GM20000 (cell line): ENCODE data around the gene GALNT1.
"Not testable (repeated sequence)": the region's sequence is repeated elsewhere in the genome, so short reads cannot be mapped to it uniquely, and the experiment has no call there.

Source experiments
- DNase-seq: peaks from one replicate; pipeline ENCODE4 v3.0.0; 2012; ENCODE audit warnings: low spot score
- TF ChIP-seq, protein P1 (sequence below): IDR thresholded peaks from 2 replicates; pipeline ENCODE4 v1.5.1; 2012; ENCODE audit warnings: mild to moderate bottlenecking, control low read depth; ENCODE audit errors: extremely low read depth, missing control alignments

Gene GALNT1

DNA sequence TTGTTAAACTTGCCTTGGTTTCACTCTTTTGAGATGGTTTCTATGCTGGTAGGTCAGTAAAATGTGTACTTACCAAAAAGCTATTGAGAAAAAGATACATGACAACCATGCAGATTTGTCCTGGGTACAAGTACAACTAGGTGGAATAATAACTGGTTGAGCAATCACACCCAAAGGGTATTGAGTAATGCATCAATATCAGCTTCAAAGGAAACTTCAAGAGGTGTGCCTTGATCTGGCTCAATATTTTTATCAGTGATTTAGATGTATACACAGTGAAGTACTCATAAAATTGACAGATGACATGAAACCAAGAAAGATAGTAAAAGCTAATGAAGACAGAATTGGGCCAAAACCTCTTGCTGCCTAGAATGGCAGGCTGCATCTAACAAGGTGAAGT is 21.7 kb upstream of the GALNT1 start:
- TF ChIP-seq, protein P1, sequence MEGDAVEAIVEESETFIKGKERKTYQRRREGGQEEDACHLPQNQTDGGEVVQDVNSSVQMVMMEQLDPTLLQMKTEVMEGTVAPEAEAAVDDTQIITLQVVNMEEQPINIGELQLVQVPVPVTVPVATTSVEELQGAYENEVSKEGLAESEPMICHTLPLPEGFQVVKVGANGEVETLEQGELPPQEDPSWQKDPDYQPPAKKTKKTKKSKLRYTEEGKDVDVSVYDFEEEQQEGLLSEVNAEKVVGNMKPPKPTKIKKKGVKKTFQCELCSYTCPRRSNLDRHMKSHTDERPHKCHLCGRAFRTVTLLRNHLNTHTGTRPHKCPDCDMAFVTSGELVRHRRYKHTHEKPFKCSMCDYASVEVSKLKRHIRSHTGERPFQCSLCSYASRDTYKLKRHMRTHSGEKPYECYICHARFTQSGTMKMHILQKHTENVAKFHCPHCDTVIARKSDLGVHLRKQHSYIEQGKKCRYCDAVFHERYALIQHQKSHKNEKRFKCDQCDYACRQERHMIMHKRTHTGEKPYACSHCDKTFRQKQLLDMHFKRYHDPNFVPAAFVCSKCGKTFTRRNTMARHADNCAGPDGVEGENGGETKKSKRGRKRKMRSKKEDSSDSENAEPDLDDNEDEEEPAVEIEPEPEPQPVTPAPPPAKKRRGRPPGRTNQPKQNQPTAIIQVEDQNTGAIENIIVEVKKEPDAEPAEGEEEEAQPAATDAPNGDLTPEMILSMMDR: no peak
- no peak for DNase-seq

DNA sequence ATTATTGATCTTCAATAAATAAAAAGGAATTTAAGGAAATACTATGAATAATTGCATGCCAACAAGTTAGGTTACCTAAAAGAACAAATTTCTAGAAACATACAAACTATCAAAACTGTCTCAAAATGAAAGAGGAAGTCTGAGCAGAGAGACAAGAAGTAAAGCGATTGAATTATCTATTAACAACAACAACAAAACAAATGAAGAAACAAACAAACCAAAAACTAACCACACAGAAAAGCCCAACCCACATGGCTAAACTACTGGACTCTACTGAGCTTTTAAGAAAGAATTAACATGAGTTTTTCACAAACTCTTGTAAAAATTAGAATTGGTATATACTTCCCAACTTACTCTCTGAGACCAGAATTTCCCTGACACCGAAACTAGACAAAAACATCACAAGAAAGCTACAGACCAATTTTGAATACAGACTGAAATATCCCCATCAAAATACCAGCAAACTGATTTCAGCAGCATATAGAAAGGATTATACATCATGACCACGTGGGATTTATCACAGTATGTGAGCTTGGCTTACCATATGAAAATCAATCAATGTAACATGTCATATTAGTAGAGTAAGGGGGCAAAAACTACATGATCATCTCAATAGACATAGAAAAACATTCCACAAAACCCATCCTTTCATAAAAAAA is 16.6 kb upstream of the GALNT1 start:
- DNase-seq: no peak

DNA sequence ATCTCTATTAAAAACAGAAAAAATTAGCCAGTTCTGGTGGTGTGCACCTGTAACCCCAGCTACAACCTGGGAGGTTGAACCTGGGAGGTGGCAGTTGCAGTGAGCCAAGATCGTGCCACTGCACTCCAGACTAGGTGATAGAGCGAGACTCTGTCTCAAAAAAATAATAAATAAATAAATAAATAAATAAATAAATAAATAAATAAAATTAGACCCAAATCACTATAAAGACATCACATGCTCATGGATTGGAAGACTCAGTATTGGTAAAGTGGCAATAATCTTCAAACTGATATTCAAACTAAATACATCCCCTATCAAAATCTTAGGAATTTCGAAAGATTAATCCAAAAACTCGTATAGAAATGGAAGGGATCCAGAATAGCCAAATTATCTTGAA is 15.5 kb upstream of the GALNT1 start:
- TF ChIP-seq, protein P1: no peak
- no peak for DNase-seq

More for the DNA sequence above, 16.6 kb upstream of the GALNT1 start:
- TF ChIP-seq, protein P1: no peak

DNA sequence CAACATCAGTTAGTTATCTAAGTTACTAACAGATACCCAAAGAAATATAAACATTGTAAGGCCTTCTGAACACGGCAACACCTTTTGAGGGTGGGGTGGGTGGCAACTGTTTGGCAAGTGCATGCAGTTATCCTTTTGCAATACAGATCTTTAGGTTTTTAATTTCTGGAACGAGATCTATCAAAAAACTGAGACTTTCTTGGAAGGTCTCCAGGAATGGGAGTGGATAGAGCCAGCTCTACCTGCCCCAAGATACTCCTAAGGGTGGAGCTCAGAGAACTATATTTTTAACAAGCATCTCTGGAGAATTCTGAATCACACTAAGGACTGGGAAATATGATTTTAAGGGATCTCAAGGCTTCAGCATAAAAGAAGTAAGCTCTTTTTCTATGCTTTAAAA is 11.4 kb upstream of the GALNT1 start:
- no peak for DNase-seq
- TF ChIP-seq, protein P1: no peak

DNA sequence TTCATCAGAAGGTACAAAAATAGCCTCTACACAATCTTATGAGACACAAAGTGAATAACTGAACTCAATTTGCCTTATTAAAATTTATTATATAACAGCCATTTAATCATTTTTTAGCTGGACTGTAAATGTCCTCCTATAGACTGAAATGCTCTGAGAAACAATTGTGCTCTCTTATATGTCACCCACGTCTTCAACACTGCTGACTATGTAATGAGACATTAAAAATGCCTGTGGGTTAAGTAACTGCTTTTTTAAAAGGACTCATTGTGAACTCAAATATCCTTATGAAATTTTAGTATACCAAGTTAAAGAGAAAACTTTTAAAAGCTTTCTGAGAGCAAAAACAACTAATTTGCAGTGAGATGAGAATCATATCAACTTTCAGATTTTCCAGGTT is 10.4 kb upstream of the GALNT1 start:
- DNase-seq: no peak
- TF ChIP-seq, protein P1: no peak

DNA sequence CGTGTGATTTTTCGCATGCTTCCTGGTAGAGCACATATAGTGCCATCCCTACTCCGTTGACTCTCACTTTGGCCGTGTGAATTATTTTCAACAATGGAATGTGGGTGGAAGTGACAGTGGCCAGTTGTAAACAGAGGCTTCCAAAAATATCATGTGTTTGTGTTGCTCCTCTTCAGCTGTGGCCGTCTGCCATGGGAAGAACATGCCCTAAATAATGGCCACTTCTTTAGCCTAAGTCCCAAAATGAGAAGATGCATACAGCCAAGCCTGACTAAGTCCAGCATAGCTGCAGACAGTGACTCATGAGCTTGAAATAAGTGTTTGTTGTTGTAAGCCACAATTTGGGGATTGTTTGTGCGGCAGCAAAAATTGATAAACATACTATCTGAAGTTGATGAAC is 8.9 kb upstream of the GALNT1 start:
- DNase-seq: no peak
- TF ChIP-seq, protein P1: no peak

DNA sequence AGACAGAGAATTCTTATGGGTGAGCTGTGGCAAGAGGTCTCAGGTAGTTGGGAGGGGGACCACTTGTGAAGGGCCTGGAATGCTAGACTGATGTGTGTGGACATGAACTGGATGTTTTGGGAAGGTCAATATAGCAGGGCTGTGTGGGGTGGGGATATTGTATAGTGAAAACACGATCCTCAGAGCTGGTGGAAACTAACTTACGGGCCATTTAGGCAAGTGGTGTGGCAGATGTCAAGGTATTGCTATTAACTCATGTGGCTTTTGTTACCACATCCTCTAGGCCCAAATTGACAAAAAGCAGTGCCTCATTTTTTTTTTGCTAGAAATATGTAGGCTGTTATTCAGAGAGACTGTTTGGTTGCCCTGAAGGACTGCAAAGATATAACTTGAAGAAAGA is 8.0 kb upstream of the GALNT1 start:
- DNase-seq: no peak
- TF ChIP-seq, protein P1: no peak

DNA sequence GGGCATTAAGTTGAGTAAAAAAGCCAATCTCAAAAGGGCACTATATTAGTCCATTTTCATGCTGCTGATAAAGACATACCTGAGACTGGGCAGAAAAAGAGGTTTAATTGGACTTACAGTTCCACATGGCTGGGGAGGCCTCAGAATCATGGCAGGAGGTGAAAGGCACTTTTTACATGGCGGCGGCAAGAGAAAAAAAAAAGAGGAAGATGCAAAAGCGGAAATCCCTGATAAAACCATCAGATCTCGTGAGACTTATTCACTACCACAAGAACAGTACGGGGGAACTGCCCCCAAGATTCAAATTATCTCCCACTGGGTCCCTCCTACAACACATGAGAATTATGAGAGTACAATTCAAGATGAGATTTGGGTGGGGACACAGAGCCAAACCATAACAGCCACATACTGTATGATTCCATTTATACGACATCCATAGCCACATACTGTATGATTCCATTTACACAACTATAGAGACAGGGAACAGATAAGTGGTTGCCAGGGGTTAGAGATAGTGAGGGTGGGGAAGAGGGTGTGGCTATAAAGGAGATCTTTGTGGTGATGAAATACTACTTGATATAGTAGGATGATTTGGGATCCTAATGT is 5.2 kb upstream of the GALNT1 start:
- DNase-seq: not testable (repeated sequence)
